Mesendoderm (in vitro differentiated cells): ENCODE data around the gene PMM2. TPM values are rescaled to one million over a fixed set of nuclear protein-coding genes. Genes with fewer than 3 reads are reported as not detected.
"Not testable (repeated sequence)": the region's sequence is repeated elsewhere in the genome, so short reads cannot be mapped to it uniquely, and the experiment has no call there.

ENCODE experiments used
- DNase-seq: peaks from one replicate; pipeline ENCODE4 v3.0.0; 2013
- H2AK5ac ChIP-seq: 2 replicates; pipeline ENCODE4 v1.6.1; 2013; ENCODE audit warnings: low read length, inconsistent platforms
- H2BK120ac ChIP-seq: 2 replicates; pipeline ENCODE4 v1.6.1; 2013; ENCODE audit warnings: low read depth, mild to moderate bottlenecking, low read length, moderate library complexity, mixed read lengths
- H2BK15ac ChIP-seq: replicated peaks from 2 replicates; pipeline ENCODE4 v1.6.1; 2013; ENCODE audit warnings: low read depth, mild to moderate bottlenecking, moderate library complexity
- H2BK5ac ChIP-seq: 2 replicates; pipeline ENCODE4 v1.6.1; 2013; ENCODE audit warnings: low read length, inconsistent platforms
- H3K18ac ChIP-seq: 2 replicates; pipeline ENCODE4 v1.6.1; 2013; ENCODE audit warnings: mild to moderate bottlenecking, low read length, mixed read lengths
- H3K23ac ChIP-seq: one replicate; pipeline ENCODE4 v1.6.1; 2013; ENCODE audit warnings: low read length
- H3K27ac ChIP-seq: 2 replicates; pipeline ENCODE4 v1.5.1; 2013; ENCODE audit warnings: low read depth, mild to moderate bottlenecking, inconsistent platforms, low read length, moderate library complexity
- H3K27me3 ChIP-seq: 2 replicates; pipeline ENCODE4 v1.6.1; 2013; ENCODE audit warnings: low read length, control low read depth, mild to moderate bottlenecking, inconsistent platforms; ENCODE audit not compliant: insufficient read depth, poor library complexity
- H3K36me3 ChIP-seq: 2 replicates; pipeline ENCODE4 v1.6.1; 2013; ENCODE audit warnings: low read length, inconsistent platforms; ENCODE audit not compliant: control insufficient read depth, insufficient read depth
- H3K4ac ChIP-seq: one replicate; pipeline ENCODE4 v1.6.1; 2013; ENCODE audit warnings: low read depth, mild to moderate bottlenecking, low read length, moderate library complexity
- H3K4me1 ChIP-seq: 2 replicates; pipeline ENCODE4 v1.6.1; 2013; ENCODE audit warnings: low read depth, low read length, inconsistent platforms; ENCODE audit not compliant: control insufficient read depth
- H3K4me2 ChIP-seq: 2 replicates; pipeline ENCODE4 v1.6.1; 2013; ENCODE audit warnings: low read length
- H3K4me3 ChIP-seq: 2 replicates; pipeline ENCODE4 v1.5.1; 2013; ENCODE audit warnings: mild to moderate bottlenecking, low read length
- H3K56ac ChIP-seq: one replicate; pipeline ENCODE4 v1.6.1; 2013; ENCODE audit warnings: low read length
- H3K79me1 ChIP-seq: 2 replicates; pipeline ENCODE4 v1.6.1; 2013; ENCODE audit warnings: low read length, inconsistent platforms
- H3K79me2 ChIP-seq: 2 replicates; pipeline ENCODE4 v1.6.1; 2013; ENCODE audit warnings: mild to moderate bottlenecking, low read length; ENCODE audit not compliant: control insufficient read depth, insufficient read depth
- H3K9ac ChIP-seq: 2 replicates; pipeline ENCODE4 v1.6.1; 2013; ENCODE audit warnings: low read length, inconsistent platforms
- H4K5ac ChIP-seq: one replicate; pipeline ENCODE4 v1.6.1; 2013; ENCODE audit warnings: low read length
- H4K8ac ChIP-seq: one replicate; pipeline ENCODE4 v1.6.1; 2013; ENCODE audit warnings: low read depth, mild to moderate bottlenecking, control low read depth, low read length, moderate library complexity
- WGBS: extraction: QIAGEN DNeasy Blood & Tissue Kit; methylation state at CpG from one replicate; pipeline ENCODE4 v1.1.7; 2013; ENCODE audit warnings: low lambda C conversion rate, missing lambda C conversion rate; ENCODE audit not compliant: insufficient coverage; ENCODE audit errors: extremely low coverage; 5-methylcytosine and 5-hydroxymethylcytosine counted together
- polyA plus RNA-seq, 2 experiments: library from polyadenylated mRNA; stranded (reverse); fragments of 200-250 nt; gene quantifications; one replicate each; pipeline ENCODE4 v1.2.3, GENCODE V29; 2013

Gene PMM2
- 59.3 TPM for polyA plus RNA-seq (2013, experiment 1 of 2)
- polyA plus RNA-seq (2013, experiment 2 of 2): 57.4 TPM

DNA sequence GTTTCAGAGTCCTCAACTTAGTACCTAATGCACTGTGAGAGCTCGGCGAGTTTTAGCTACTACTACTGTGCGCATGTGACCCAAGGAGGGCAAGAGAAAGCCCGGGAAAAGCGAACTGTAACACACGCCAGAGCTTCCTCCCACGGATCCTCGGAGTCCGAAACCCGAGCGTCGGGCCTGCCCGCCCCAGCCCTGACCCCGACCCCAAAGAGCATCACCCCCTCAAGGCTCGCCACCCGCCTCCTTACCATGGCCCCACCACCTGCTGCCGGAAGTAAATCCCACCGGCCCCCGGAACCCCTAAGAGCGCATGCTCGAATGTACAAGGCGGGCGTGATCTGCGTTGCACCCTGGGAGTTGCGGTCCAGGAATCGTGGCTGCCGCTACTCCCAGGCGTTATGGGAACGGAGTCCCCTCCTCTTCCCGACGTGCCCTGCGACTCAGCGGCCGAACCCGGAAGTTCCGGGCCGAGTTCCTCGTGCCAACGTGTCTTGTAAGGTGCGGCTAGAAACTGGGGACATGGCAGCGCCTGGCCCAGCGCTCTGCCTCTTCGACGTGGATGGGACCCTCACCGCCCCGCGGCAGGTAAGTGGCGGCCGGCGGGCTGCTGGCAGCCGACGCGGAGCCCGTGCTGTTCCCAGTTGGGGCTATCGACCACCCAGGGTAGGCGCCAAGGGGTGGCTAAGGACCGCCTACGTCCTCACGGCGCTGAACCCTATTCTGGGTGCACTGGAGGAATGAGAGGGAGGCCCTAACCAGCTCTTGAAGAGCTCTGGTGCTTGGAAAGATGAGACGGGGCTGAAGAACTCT is at the start of gene PMM2, which contains the start of gene TMEM186:
PMM2 (plus strand) TSS at position 476 of the 810 bp plus-strand sequence; CDS start at position 520, 44 bp downstream.
TMEM186 (minus strand) TSS at position 276 of the 810 bp plus-strand sequence; CDS start at position 251, 25 bp downstream.
- peaks cover 14% of the 10 kb centered on the region for H3K79me1 ChIP-seq
- H3K27me3 ChIP-seq: no peaks in the 10 kb centered on the region
- no peak within 1 kb of the TSS for H2BK120ac ChIP-seq
- H3K4ac ChIP-seq: peak within 1 kb of the TSS; percentile 84
- no CpG with 5 or more reads among the region's 61 CpGs for WGBS
- peak within 1 kb of the TSS; percentile 34 for H2AK5ac ChIP-seq
- peak within 1 kb of the TSS; percentile 54 for H3K23ac ChIP-seq
- peak within 1 kb of the TSS; percentile 89 for H3K56ac ChIP-seq
- H3K4me3 ChIP-seq: peak within 1 kb of the TSS; percentile 99
- peak within 1 kb of the TSS; percentile 5 for H3K18ac ChIP-seq
- peak; percentile 98 for DNase-seq
- no peak within 1 kb of the TSS for H2BK5ac ChIP-seq
- H3K79me2 ChIP-seq: peaks cover 45% of the 10 kb centered on the region
- no peak within 1 kb of the TSS for H3K27ac ChIP-seq
- H3K36me3 ChIP-seq: peaks cover 3% of the 10 kb centered on the region
- H4K8ac ChIP-seq: no peak within 1 kb of the TSS
- peaks cover 1% of the 10 kb centered on the region for H3K4me1 ChIP-seq
- H4K5ac ChIP-seq: no peak within 1 kb of the TSS
- H2BK15ac ChIP-seq: no peak within 1 kb of the TSS
- H3K4me2 ChIP-seq: peak within 1 kb of the TSS; percentile 70
- H3K9ac ChIP-seq: peak within 1 kb of the TSS; percentile 97

DNA sequence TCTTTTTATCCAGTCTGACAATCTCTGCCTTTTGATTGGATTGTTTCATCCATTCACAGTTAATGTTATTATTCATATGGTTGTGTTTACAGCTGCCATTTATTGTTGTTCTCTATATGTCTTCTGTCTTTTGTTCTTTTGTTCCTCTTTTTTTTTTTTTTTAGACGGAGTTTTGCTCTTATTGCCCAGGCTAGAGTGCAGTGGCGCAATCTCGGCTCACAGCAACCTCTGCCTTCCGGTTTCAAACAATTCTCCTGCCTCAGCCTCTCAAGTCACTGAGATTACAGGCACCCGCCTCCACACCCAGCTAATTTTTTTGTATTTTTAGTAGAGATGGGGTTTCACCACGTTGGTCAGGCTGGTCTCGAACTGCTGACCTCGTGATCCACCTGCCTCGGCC is 48.7 kb upstream of the PMM2 start:
- not testable (repeated sequence) for H3K56ac ChIP-seq, H3K23ac ChIP-seq, H2AK5ac ChIP-seq, H3K4me3 ChIP-seq, H2BK120ac ChIP-seq, H3K4me1 ChIP-seq, H3K36me3 ChIP-seq, H2BK5ac ChIP-seq, H3K27me3 ChIP-seq, H3K18ac ChIP-seq, H3K4me2 ChIP-seq, H3K79me1 ChIP-seq, H4K5ac ChIP-seq, H3K27ac ChIP-seq, H2BK15ac ChIP-seq, H3K79me2 ChIP-seq, H3K9ac ChIP-seq, DNase-seq, H4K8ac ChIP-seq, H3K4ac ChIP-seq
- no CpG with 5 or more reads among the region's 9 CpGs for WGBS

- Histone ChIP-seq H3K18ac (no peak overlapping the region), H3K4me1 (peaks cover 6% of the 10 kb centered on the region), H4K8ac (no peak overlapping the region), H4K5ac (no peak overlapping the region), H3K23ac (no peak overlapping the region), H2AK5ac (no peak overlapping the region), H3K36me3 (no peaks in the 10 kb centered on the region), H3K79me2 (no peaks in the 10 kb centered on the region), H2BK120ac (no peak overlapping the region), H3K27me3 (no peaks in the 10 kb centered on the region), H3K9ac (peak overlapping the region; percentile 36), H3K4me2 (no peak overlapping the region), H2BK5ac (no peak overlapping the region), H3K4me3 (no peak overlapping the region), H3K4ac (no peak overlapping the region), H2BK15ac (no peak overlapping the region), H3K27ac (no peak overlapping the region), H3K79me1 (no peaks in the 10 kb centered on the region), H3K56ac (no peak overlapping the region)
- peak; percentile 93 for DNase-seq
- no CpG with 5 or more reads among the region's 14 CpGs for WGBS
Measured at GRCh38 chr16:8751481-8752311, 45.9 kb upstream of the PMM2 start.

- H4K5ac ChIP-seq: no peak overlapping the region
- H3K56ac ChIP-seq: no peak overlapping the region
- H3K27ac ChIP-seq: no peak overlapping the region
- no peak overlapping the region for H3K4me3 ChIP-seq
- no peak overlapping the region for H2AK5ac ChIP-seq
- no peaks in the 10 kb centered on the region for H3K36me3 ChIP-seq
- H3K4ac ChIP-seq: no peak overlapping the region
- H4K8ac ChIP-seq: no peak overlapping the region
- no peak overlapping the region for H3K18ac ChIP-seq
- DNase-seq: no peak
- no CpG with 5 or more reads among the region's 2 CpGs for WGBS
- no peaks in the 10 kb centered on the region for H3K79me2 ChIP-seq
- H2BK5ac ChIP-seq: no peak overlapping the region
- no peak overlapping the region for H2BK15ac ChIP-seq
- no peaks in the 10 kb centered on the region for H3K27me3 ChIP-seq
- H3K4me2 ChIP-seq: no peak overlapping the region
- H3K4me1 ChIP-seq: peaks cover 6% of the 10 kb centered on the region
- H3K23ac ChIP-seq: no peak overlapping the region
- no peak overlapping the region for H2BK120ac ChIP-seq
- H3K9ac ChIP-seq: no peak overlapping the region
- H3K79me1 ChIP-seq: no peaks in the 10 kb centered on the region
Measured at GRCh38 chr16:8752706-8753105, 44.9 kb upstream of the PMM2 start.

DNA sequence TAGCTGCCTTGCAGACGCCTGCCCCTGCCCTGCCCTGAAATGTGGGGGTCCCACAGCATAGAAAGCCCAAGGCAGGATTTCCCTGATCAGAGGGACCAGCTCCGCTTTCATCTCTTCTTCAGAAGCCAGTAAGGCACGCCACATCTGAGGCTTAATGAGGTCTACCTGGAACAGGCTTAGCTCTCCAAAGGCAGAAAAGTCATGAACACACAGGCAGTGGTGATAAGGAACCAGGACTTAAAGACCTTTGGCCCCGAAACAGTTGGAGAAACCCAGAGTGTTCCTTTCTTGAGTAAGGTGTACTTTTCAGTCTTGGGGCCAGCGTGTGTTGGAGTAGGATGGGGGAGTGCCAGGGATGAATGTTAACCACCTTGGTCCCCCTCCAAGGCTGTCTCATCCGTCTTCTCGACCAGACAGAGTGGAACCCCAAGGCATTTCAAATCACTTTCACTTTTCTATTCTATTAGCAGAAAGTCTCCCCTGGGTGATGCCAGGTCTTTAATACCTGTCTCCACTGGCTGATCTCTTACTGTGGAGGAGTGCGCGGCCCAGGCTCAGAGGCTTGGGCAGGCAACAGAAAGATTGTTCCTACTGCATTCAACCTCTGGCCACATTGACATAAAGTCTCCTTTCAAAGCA is 44.1 kb upstream of the PMM2 start:
- WGBS: no CpG with 5 or more reads among the region's 9 CpGs
- Histone ChIP-seq H3K27ac (no peak overlapping the region), H3K27me3 (no peaks in the 10 kb centered on the region), H3K4me3 (no peak overlapping the region), H3K79me1 (no peaks in the 10 kb centered on the region), H2BK5ac (no peak overlapping the region), H2BK120ac (no peak overlapping the region), H3K4ac (no peak overlapping the region), H4K5ac (no peak overlapping the region), H4K8ac (no peak overlapping the region), H3K4me1 (peaks cover 6% of the 10 kb centered on the region), H3K18ac (no peak overlapping the region), H3K4me2 (no peak overlapping the region), H2AK5ac (no peak overlapping the region), H3K23ac (no peak overlapping the region), H3K36me3 (no peaks in the 10 kb centered on the region), H3K9ac (no peak overlapping the region), H3K79me2 (no peaks in the 10 kb centered on the region), H3K56ac (no peak overlapping the region), H2BK15ac (no peak overlapping the region)
- DNase-seq: no peak
